Measurements from ENCODE around the gene RILPL2.
A peak's percentile ranks its signal among the peaks of the same experiment; 100 is the strongest.
"Not testable (repeated sequence)": the region's sequence is repeated elsewhere in the genome, so short reads cannot be mapped to it uniquely, and the experiment has no call there.

RILPL2 gene

GRCh38 chr12:123389560-123390351, 46.7 kb downstream of the RILPL2 start:
- CTCF ChIA-PET, result no interaction called here
- Mint-ChIP-seq H3K36me3 (peaks cover 29% of the 10 kb centered on the region), H3K27me3 (no peaks in the 10 kb centered on the region), H3K9me3 (no peaks in the 10 kb centered on the region), H3K4me3 (peak overlapping the region; percentile 84), H3K4me1 (peaks cover 54% of the 10 kb centered on the region), H3K27ac (peak overlapping the region; percentile 83)
- peak; percentile 51 for DNase-seq

GRCh38 chr12:123388951-123389559, 47.4 kb downstream of the RILPL2 start:
- CTCF ChIA-PET, result no interaction called here
- H3K9me3 Mint-ChIP-seq, result no peaks in the 10 kb centered on the region
- no peak for DNase-seq
- H3K4me3 Mint-ChIP-seq, result no peak overlapping the region
- H3K27ac Mint-ChIP-seq, result no peak overlapping the region
- H3K4me1 Mint-ChIP-seq, result peaks cover 54% of the 10 kb centered on the region
- peaks cover 25% of the 10 kb centered on the region for H3K36me3 Mint-ChIP-seq
- H3K27me3 Mint-ChIP-seq, result no peaks in the 10 kb centered on the region

DNA sequence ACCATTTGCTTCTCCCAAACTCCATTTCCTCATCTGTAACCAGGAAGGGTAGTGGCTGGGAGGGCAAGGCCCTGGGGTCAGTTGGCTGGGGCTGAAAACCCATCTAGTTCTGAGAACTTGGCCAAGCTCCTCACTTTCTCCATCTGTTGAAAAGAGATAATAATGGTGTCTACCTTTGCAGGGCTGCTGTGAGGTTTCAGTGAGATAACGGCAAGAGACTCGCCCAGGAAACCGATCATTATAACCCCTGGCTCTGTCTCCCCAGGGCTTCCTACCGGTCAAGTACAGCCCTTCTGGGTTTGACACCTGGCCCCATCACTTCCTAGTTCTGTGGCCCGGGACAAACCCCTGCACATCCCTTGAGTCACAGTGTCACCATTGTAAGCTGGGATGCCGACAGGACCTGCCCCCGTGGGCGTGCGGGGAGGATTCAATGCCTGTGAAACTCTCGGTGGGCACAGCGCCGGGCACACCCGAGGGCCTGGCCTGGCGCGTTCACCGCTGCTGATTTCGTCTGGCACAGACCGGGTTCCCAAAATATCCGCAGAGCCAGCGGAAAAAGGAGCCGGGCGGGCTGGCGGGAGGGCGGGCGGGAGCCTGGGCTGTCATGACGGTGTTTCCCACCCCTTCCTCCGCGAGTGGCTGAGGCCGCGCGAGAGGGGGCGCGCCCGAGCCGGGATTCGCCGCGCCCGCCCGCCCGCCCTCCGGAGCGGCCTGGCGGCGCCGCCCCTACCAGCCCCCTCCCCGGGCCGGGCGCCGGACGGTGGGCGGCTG, 48.1 kb downstream of the RILPL2 start:
- CTCF ChIA-PET, result interaction anchor here (1.0 to 2.0 kb wide), 2 partner anchors 118 to 191 kb away, joined by 3 to 6 read pairs; no protein-coding TSS in a partner anchor
- H3K27ac Mint-ChIP-seq, result peak overlapping the region; percentile 92
- H3K36me3 Mint-ChIP-seq, result peaks cover 23% of the 10 kb centered on the region

GRCh38 chr12:123387508-123388176, 48.8 kb downstream of the RILPL2 start:
- Mint-ChIP-seq H3K36me3 (peaks cover 19% of the 10 kb centered on the region), H3K27me3 (no peaks in the 10 kb centered on the region), H3K4me1 (peaks cover 54% of the 10 kb centered on the region), H3K4me3 (peak overlapping the region; percentile 84), H3K27ac (peak overlapping the region; percentile 92), H3K9me3 (no peaks in the 10 kb centered on the region)
- DNase-seq, result peak; percentile 24
- CTCF ChIA-PET, result interaction anchor here (1.0 to 2.0 kb wide), 2 partner anchors 118 to 192 kb away, joined by 3 to 6 read pairs; no protein-coding TSS in a partner anchor

More for the DNA sequence above, 48.1 kb downstream of the RILPL2 start:
- no peaks in the 10 kb centered on the region for H3K9me3 Mint-ChIP-seq
- DNase-seq, result peak; percentile 85
- no peaks in the 10 kb centered on the region for H3K27me3 Mint-ChIP-seq
- peak overlapping the region; percentile 84 for H3K4me3 Mint-ChIP-seq
- H3K4me1 Mint-ChIP-seq, result peaks cover 57% of the 10 kb centered on the region

DNA sequence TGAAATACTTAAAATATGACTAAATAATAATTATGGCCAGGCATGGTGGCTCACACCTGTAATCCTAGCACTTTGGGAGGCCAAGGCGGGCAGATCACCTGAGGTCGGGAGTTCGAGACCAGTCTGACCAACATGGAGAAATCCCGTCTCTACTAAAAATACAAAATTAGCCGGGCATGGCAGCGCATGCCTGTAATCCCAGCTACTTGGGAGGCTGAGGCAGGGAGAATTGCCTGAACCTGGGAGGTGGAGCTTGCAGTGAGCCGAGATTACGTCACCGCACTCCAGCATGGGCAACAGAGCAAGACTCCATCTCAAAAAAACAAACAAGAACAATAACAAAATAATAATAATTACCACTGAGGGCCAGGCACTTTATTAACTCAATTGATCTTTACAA, 50.9 kb downstream of the RILPL2 start:
- not testable (repeated sequence) for DNase-seq, H3K36me3 Mint-ChIP-seq, H3K27me3 Mint-ChIP-seq, H3K4me3 Mint-ChIP-seq, H3K27ac Mint-ChIP-seq, H3K9me3 Mint-ChIP-seq
- peaks cover 49% of the 10 kb centered on the region for H3K4me1 Mint-ChIP-seq
- CTCF ChIA-PET, result interaction anchor here (0.9 kb wide), 1 partner anchor 20 kb away, joined by 3 read pairs; no protein-coding TSS in a partner anchor

DNA sequence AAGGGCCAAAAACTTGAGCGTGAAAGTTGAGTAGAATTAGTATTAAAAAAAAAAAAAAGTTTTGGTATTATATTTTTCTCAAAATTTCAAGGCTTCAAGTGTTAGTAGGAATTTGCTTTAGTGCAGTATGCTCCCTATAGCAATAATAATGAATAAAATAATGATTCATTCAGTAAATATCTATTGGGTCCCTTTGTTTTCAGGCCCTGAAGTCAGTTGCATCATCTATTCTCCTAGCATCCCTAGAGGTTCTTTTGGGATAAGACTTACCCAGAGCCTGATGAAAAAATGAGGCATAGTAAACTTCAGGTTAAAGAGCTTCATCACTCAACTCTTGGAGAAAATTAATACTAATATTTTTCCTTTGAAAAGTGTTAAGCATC, 51.5 kb downstream of the RILPL2 start:
- H3K36me3 Mint-ChIP-seq, result peaks cover 2% of the 10 kb centered on the region
- peaks cover 44% of the 10 kb centered on the region for H3K4me1 Mint-ChIP-seq
- H3K4me3 Mint-ChIP-seq, result peak overlapping the region; percentile 97
- peak overlapping the region; percentile 86 for H3K27ac Mint-ChIP-seq
- CTCF ChIA-PET, result interaction anchor here (0.6 to 2.3 kb wide), 3 partner anchors 20 to 196 kb away, joined by 3 to 14 read pairs (median 8); no protein-coding TSS in a partner anchor
- no peaks in the 10 kb centered on the region for H3K9me3 Mint-ChIP-seq
- H3K27me3 Mint-ChIP-seq, result no peaks in the 10 kb centered on the region
- DNase-seq, result no peak

DNA sequence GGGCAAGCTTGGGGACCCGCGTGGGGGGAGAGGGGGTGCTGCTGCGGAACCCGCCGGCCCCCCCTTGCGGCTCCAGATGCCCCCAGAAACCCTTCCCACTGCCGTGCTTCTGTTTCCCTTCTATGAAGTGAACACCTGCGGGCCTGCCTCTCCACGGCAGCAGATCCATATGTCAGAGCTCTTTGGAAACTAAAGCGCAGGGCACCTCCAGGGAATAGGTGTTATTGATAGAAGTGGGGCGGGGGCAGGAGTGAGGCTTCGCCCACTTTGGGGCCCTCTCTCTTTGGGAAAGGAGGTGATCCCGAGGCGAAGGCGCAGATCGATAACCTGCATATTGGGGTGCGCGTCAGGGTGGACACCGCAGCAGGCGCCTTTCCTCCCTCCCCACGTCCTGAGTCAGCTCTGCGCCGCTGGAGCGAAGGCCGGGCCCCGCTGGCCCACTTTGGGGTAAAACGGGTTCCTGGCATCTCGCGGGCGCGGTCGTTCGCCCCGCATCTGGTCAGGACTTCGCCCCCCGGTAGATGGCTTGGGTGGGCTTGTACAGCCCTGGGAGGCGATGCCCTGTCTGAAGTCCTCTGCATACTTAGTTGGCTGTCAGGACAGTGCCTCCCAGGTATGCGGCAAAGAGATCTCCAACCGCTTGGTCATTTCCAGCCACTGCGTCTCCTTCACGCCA, 52.0 kb downstream of the RILPL2 start:
- peak; percentile 54 for DNase-seq
- CTCF ChIA-PET, result interaction anchor here (0.6 to 2.3 kb wide), 7 partner anchors 18 to 285 kb away, joined by 3 to 14 read pairs (median 4); no protein-coding TSS in a partner anchor
- Mint-ChIP-seq H3K4me1 (peaks cover 42% of the 10 kb centered on the region), H3K27ac (peak overlapping the region; percentile 86), H3K4me3 (peak overlapping the region; percentile 97), H3K36me3 (no peaks in the 10 kb centered on the region), H3K27me3 (no peaks in the 10 kb centered on the region), H3K9me3 (no peaks in the 10 kb centered on the region)

DNA sequence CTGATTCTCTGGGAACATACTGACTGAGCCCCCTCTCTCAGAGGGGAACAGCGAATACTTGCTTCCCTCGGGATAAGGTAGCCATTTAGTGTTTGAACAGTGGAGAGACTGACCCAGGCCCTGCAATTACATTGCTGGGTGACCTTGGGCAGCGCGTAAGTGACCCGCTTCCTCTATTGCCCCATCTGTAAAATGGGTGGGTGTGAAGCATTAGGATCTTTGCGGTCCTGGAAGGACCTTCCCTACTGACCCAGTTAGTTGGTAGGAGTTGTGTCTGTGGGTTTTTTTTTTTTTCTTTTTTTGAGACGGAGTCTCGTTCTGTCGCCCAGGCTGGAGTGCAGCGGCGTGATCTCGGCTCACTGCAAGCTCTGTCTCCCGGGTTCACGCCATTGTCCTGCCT, 53.8 kb downstream of the RILPL2 start:
- Mint-ChIP-seq H3K4me1 (peaks cover 34% of the 10 kb centered on the region), H3K36me3 (no peaks in the 10 kb centered on the region), H3K27ac (no peak overlapping the region), H3K27me3 (no peaks in the 10 kb centered on the region), H3K9me3 (no peaks in the 10 kb centered on the region), H3K4me3 (peak overlapping the region; percentile 53)
- DNase-seq, result no peak
- CTCF ChIA-PET, result interaction anchor here (2.3 kb wide), 1 partner anchor 17 kb away, joined by 14 read pairs; no protein-coding TSS in a partner anchor

DNA sequence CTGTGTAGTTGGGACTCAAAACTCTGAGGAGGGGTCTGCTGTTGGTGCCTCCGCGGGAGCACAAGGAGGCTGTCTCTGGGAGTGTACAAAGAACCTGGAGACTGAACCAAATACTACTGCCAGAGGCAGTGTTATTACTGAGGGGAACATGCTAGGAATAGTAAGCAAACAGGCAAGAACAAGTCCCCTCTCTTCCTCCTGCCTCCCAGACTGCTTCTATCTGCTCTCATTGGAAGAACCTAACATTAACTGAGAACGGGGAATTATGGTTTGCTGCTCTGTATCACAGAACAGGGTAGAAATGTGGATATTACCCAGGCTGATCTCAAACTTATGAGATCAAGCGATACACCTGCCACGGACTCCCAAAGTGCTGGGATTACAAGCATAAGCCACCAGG, 57.1 kb downstream of the RILPL2 start:
- H3K36me3 Mint-ChIP-seq, result no peaks in the 10 kb centered on the region
- no peak overlapping the region for H3K27ac Mint-ChIP-seq
- CTCF ChIA-PET, result no interaction called here
- no peaks in the 10 kb centered on the region for H3K27me3 Mint-ChIP-seq
- DNase-seq, result no peak
- no peak overlapping the region for H3K4me3 Mint-ChIP-seq
- peaks cover 12% of the 10 kb centered on the region for H3K4me1 Mint-ChIP-seq
- no peaks in the 10 kb centered on the region for H3K9me3 Mint-ChIP-seq

DNA sequence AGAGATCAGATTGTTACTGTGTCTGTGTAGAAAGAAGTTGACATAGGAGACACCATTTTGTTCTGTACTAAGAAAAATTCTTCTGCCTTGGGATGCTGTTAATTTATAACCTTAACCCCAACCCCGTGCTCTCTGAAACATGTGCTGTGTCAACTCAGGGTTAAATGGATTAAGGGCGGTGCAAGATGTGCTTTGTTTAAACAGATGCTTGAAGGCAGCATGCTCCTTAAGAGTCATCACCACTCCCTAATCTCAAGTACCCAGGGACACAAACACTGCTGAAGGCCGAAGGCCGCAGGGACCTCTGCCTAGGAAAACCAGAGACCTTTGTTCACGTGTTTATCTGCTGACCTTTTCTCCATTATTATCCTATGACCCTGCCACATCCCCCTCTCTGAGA, 64.1 kb downstream of the RILPL2 start:
- CTCF ChIA-PET, H3K36me3 Mint-ChIP-seq, DNase-seq, H3K27me3 Mint-ChIP-seq, H3K4me1 Mint-ChIP-seq, H3K4me3 Mint-ChIP-seq, H3K27ac Mint-ChIP-seq, H3K9me3 Mint-ChIP-seq: not testable (repeated sequence)

DNA sequence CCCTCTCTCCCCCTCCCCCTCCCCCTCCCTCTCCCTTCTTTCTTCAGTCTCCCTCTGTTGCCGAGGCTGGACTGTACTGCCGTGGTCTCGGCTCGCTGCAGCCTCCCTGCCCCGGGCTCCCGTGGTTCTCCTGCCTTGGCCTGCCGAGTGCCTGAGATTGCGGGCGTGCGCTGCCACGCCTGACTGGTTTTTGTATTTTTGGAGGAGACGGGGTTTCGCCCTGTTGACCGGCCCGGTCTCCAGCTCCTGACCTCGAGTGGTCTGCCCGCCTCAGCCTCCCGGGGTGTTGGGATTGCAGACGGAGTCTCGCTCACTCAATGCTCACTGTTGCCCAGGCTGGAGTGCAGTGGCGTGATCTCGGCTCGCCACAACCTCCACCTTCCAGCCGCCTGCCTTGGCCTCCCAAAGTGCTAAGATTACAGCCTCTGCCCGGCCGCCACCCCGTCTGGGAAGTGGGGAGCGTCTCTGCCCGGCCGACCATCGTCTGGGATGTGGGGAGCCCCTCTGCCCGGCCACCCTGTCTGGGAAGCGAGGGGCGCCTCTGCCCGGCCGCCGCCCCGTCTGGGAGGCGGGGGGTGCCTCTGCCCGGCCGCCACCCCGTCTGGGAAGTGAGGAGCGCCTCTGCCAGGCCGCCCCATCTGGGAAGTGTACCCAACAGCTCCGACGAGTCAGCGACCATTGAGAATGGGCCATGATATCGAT, 64.7 kb downstream of the RILPL2 start:
- H3K27ac Mint-ChIP-seq, CTCF ChIA-PET, H3K27me3 Mint-ChIP-seq, H3K4me1 Mint-ChIP-seq, H3K4me3 Mint-ChIP-seq, H3K36me3 Mint-ChIP-seq, DNase-seq, H3K9me3 Mint-ChIP-seq: not testable (repeated sequence)

GRCh38 chr12:123369229-123369628, 67.3 kb downstream of the RILPL2 start:
- Mint-ChIP-seq H3K27ac (no peak overlapping the region), H3K4me1 (peaks cover 2% of the 10 kb centered on the region), H3K9me3 (no peaks in the 10 kb centered on the region), H3K27me3 (peaks cover 9% of the 10 kb centered on the region), H3K36me3 (no peaks in the 10 kb centered on the region), H3K4me3 (no peak overlapping the region)
- DNase-seq, result no peak
- CTCF ChIA-PET, result no interaction called here

DNA sequence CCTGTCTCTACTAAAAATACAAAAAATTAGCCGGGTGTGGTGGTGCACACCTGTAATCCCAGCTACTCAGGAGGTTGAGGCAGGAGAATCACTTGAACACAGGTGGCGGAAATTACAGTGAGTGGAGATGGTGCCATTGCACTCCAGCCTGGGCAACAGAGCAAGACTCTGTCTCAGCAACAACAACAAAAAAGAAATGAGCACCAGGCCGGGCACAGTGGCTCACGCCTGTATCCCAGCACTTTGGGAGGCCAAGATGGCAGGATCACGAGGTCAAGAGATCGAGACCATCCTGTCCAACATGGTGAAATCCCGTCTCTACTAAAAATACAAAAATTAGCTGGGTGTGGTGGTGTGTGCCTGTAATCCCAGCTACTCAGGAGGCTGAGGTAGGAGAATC, 68.1 kb downstream of the RILPL2 start:
- H3K27me3 Mint-ChIP-seq, H3K36me3 Mint-ChIP-seq, H3K27ac Mint-ChIP-seq, H3K4me1 Mint-ChIP-seq, DNase-seq, CTCF ChIA-PET, H3K9me3 Mint-ChIP-seq, H3K4me3 Mint-ChIP-seq: not testable (repeated sequence)
